ENCODE results near the gene TMEM231. TPM values are rescaled to one million over a fixed set of nuclear protein-coding genes. Genes with fewer than 3 reads are reported as not detected.
A peak's percentile ranks its signal among the peaks of the same experiment; 100 is the strongest.
"Not testable (repeated sequence)": the region's sequence is repeated elsewhere in the genome, so short reads cannot be mapped to it uniquely, and the experiment has no call there.

The TMEM231 gene
- total RNA-seq, 2 donors from 2014 or later, result 2.6 to 7.6 TPM

DNA sequence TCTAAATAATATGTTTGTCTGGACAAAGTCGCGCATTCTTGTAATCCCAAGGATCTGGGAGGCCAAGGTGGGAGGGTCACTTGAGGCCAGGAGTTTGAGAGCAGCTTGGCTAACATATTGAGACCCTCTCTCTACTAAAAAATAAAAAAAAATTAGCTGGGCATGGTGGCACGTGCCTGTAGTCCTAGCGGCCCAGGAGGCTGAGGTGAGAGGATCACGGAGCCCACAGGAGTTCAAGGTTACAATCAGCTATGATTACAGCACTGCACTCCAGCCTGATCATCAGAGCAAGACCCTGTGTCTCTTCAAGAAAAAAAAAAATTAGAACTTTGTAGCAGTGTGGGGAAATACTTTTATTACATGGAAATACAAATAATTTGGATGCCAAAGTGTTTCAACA lies 54.7 kb downstream of the TMEM231 start:
- DNase-seq (no peak), ATAC-seq (no peak)
- TF ChIP-seq, protein P1, sequence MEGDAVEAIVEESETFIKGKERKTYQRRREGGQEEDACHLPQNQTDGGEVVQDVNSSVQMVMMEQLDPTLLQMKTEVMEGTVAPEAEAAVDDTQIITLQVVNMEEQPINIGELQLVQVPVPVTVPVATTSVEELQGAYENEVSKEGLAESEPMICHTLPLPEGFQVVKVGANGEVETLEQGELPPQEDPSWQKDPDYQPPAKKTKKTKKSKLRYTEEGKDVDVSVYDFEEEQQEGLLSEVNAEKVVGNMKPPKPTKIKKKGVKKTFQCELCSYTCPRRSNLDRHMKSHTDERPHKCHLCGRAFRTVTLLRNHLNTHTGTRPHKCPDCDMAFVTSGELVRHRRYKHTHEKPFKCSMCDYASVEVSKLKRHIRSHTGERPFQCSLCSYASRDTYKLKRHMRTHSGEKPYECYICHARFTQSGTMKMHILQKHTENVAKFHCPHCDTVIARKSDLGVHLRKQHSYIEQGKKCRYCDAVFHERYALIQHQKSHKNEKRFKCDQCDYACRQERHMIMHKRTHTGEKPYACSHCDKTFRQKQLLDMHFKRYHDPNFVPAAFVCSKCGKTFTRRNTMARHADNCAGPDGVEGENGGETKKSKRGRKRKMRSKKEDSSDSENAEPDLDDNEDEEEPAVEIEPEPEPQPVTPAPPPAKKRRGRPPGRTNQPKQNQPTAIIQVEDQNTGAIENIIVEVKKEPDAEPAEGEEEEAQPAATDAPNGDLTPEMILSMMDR (IDR thresholded peaks at IDR 0.05), result no peak
- TF ChIP-seq POLR2A (IDR thresholded peaks at IDR 0.05), result no peak
- H3K4me1 ChIP-seq, result peaks cover 18% of the 10 kb centered on the region
- WGBS, 2 donors, result 72 to 75% methylated on average over 5 of the region's 5 CpGs
- H3K36me3 ChIP-seq (replicated peaks in 1 of 2; ENCODE audit: insufficient read depth in 1 of 2, low read depth in 2 of 2), result no peaks in the 10 kb centered on the region
- no peaks in the 10 kb centered on the region for H3K9me3 ChIP-seq
- H3K4me3 ChIP-seq, result no peak overlapping the region
- intact Hi-C loops (cut with DNase I), result no loop called here
- H3K27me3 ChIP-seq, result no peaks in the 10 kb centered on the region
- no peak overlapping the region for H3K27ac ChIP-seq

DNA sequence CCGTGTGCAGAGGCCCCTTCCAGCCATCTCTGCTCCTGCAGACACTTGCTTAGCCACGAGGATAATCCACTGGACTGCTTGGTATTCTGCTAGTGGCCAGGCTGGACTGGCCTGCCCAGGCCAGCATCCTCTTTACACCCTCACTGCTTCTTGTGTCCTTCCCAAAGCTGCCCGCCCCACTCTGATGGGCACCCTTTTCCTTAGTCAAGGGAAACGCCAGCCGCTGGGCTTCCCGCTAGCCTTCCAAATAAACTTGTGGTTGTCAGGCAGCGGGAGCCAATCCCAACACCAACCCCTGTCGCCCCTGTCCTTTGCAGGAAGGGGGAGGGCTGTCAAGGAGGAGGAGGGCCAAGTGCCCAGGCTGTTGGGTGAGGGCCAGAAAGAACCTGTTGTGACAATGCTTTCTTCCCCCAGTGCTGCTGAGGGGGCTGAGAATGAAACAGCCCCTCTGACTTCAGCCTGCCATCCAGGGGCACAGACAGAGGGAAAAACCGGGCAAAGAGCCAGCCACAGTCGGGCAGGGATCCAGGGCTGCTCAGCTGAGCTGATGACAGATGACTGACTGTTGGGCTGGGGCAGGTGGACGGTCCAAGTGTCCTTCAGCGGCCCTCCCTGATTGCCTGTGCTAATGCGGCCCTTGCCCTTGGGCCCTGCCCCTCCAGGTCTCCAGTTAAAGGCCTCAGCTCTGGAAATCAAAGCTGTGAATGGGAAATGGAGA lies 57.3 kb downstream of the TMEM231 start:
- H3K4me1 ChIP-seq, result peaks cover 31% of the 10 kb centered on the region
- ATAC-seq (peak; percentile 40), DNase-seq (peak; percentile 52 to 82 (median 66))
- H3K27me3 ChIP-seq; H3K9me3 ChIP-seq; intact Hi-C loops (cut with DNase I); H3K27ac ChIP-seq; H3K36me3 ChIP-seq (replicated peaks in 1 of 2; ENCODE audit: insufficient read depth in 1 of 2, low read depth in 2 of 2); H3K4me3 ChIP-seq: not testable (repeated sequence)
- 22 to 43% methylated on average over 5 to 9 of the region's 13 CpGs for WGBS, 2 donors

DNA sequence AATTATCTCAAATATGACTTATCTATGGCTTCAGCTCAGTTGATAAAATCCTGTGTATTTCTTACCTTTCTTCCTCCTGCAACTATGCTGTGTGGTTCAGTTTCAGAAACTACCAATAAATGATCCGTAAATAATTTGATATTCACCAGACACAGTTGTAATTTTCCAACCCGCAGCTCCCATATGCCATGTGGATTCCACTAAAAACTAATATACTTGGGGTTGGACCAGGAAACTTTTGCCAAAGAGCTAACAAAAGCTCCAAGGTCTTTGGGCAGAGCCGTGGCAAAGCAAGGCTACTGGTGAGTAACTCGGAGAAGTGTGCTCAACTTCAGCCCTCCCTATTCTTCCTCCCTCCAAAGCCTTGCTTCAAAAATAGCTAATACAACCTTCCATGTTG lies 58.5 kb downstream of the TMEM231 start:
- H3K9me3 ChIP-seq, result no peaks in the 10 kb centered on the region
- peaks cover 31% of the 10 kb centered on the region for H3K4me1 ChIP-seq
- intact Hi-C loops (cut with DNase I), result no loop called here
- 22 to 31% methylated on average over 4 of the region's 4 CpGs for WGBS, 2 donors
- DNase-seq, result peak in 3 of 4 donors; percentile 47 to 48 (median 48)
- no peak overlapping the region for H3K4me3 ChIP-seq
- H3K27ac ChIP-seq, result peak overlapping the region in 2 of 4 donors; percentile 3 to 43
- no peaks in the 10 kb centered on the region for H3K36me3 ChIP-seq (replicated peaks in 1 of 2; ENCODE audit: insufficient read depth in 1 of 2, low read depth in 2 of 2)
- TF ChIP-seq, protein P1 (IDR thresholded peaks at IDR 0.05), result no peak
- TF ChIP-seq POLR2A (IDR thresholded peaks at IDR 0.05), result no peak
- peaks cover 0 to 3% of the 10 kb centered on the region in 2 donors for H3K27me3 ChIP-seq
- no peak for ATAC-seq

DNA sequence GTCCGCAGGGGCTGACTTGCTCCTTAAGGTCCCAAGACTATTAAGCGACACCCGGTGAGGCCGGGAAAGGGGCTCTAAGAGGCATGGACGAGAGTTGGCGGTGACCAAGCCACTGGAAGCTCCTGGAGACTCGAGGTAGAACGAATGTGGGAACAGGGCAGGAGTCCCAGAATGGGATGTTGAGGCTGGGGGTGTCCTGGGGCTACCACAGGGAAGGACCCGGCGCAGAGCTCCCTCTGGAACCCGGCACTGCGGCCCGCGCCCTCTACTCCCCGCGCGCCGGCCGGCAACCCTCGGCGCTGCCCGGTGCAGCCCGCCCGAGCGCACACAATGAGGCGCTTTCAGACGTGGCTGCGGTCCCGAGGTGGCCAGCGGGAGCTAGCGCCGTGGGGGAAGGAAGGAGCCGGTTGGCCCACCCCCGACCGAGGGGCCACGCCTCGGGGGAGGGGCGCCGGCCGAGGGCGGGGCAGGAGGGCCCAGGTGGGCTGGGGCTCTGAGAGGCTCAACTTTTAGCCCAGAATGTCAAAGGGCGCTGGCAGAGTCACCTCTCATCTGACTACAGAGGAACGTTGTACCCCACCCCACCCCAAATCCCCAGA lies 60.9 kb downstream of the TMEM231 start, which contains the start of gene CHST6:
Gene CHST6 (minus strand): TSS at position 366 of the 599 bp plus-strand sequence. CDS start 15,613 bp downstream, outside the sequence.
- intact Hi-C loops (cut with DNase I), result no loop called here
- Histone ChIP-seq H3K27me3 (peaks cover 0 to 3% of the 10 kb centered on the region in 2 donors), H3K27ac (no peak within 1 kb of the TSS), H3K4me3 (no peak within 1 kb of the TSS), H3K9me3 (no peaks in the 10 kb centered on the region), H3K4me1 (peaks cover 31% of the 10 kb centered on the region), H3K36me3 (replicated peaks in 1 of 2; ENCODE audit: insufficient read depth in 1 of 2, low read depth in 2 of 2) (no peaks in the 10 kb centered on the region)
- DNase-seq, result peak in 3 of 4 donors; percentile 11 to 38 (median 25)
- ATAC-seq, result peak; percentile 61
- TF ChIP-seq POLR2A (IDR thresholded peaks at IDR 0.05), result no peak
- TF ChIP-seq, protein P1 (IDR thresholded peaks at IDR 0.05), result no peak
- 7 to 8% methylated on average over 7 to 37 of the region's 43 CpGs for WGBS, 2 donors

DNA sequence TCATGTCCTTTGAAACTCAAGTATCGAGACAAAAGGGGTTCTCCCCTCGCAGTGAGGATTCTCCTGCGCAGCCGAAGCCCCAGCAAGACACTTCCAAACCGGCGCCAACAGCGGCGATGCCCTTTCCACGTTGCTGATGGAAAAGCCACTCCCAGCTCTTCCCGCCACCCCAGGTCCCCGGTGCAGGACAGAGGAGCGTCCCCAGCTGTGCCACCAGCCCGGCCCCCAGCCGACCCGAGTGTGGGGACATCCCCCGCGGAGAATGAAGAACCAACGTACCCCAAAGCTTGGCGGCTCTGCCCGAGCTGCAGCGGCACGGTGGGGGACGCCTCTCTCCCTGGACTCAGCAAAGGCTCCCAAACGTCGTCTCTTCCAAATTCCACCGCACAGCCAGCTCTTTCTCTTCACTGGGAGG lies 61.4 kb downstream of the TMEM231 start:
- WGBS, 2 donors, result 13 to 18% methylated on average over 9 to 26 of the region's 26 CpGs
- DNase-seq (no peak), ATAC-seq (peak; percentile 33)
- H3K27ac ChIP-seq, result no peak overlapping the region
- H3K27me3 ChIP-seq, result peaks cover 0 to 3% of the 10 kb centered on the region in 2 donors
- H3K4me3 ChIP-seq, result no peak overlapping the region
- H3K9me3 ChIP-seq, result no peaks in the 10 kb centered on the region
- peaks cover 31% of the 10 kb centered on the region for H3K4me1 ChIP-seq
- H3K36me3 ChIP-seq (replicated peaks in 1 of 2; ENCODE audit: insufficient read depth in 1 of 2, low read depth in 2 of 2), result no peaks in the 10 kb centered on the region
- intact Hi-C loops (cut with DNase I), result no loop called here
- no peak for TF ChIP-seq POLR2A (IDR thresholded peaks at IDR 0.05)
- TF ChIP-seq, protein P1 (IDR thresholded peaks at IDR 0.05), result no peak
